WTC11 (cell line): ENCODE measurements around the gene ASPN. TPM values are rescaled to one million over a fixed set of nuclear protein-coding genes. Genes with fewer than 3 reads are reported as not detected.

Source experiments
- ATAC-seq: fragments of 200-7000 bp; cut with Tn5 transposase; 2 replicates; pipeline ENCODE4 v1.10.0; 2021; ENCODE audit warnings: mild to moderate bottlenecking, moderate library complexity
- CTCF ChIA-PET: fragments of 300-600 bp; sonication (Branson Sonifier 250); formaldehyde crosslinking; loops from one replicate; lab custom pipeline; 2021; ENCODE audit warnings: antibody characterized with exemption; lab: Charles Lee
- POLR2A ChIA-PET: fragments of 350-600 bp; sonication (Branson Sonifier 250); formaldehyde crosslinking; loops from one replicate; lab custom pipeline; 2021; ENCODE audit warnings: antibody characterized with exemption; lab: Charles Lee
- DNase-seq: peaks from one replicate; pipeline ENCODE4 v3.0.0; 2021; ENCODE audit warnings: low spot score
- H3K27ac Mint-ChIP-seq: 2 replicates; pipeline ENCODE4 v1.8.0; 2021; ENCODE audit warnings: mixed read lengths
- H3K27me3 Mint-ChIP-seq: 2 replicates; pipeline ENCODE4 v1.8.0; 2021; ENCODE audit warnings: low read depth, mild to moderate bottlenecking, moderate library complexity, mixed read lengths
- H3K36me3 Mint-ChIP-seq: 2 replicates; pipeline ENCODE4 v1.8.0; 2021; ENCODE audit warnings: mixed read lengths
- H3K4me1 Mint-ChIP-seq: 2 replicates; pipeline ENCODE4 v1.8.0; 2022; ENCODE audit warnings: mixed read lengths
- H3K4me3 Mint-ChIP-seq: 2 replicates; pipeline ENCODE4 v1.8.0; 2021; ENCODE audit warnings: mild to moderate bottlenecking, moderate library complexity, mixed read lengths
- H3K9me3 Mint-ChIP-seq: 2 replicates; pipeline ENCODE4 v1.8.0; 2021; ENCODE audit warnings: mixed read lengths
- ATF1 ChIP-seq: sonication (generic); formaldehyde crosslinking; IDR thresholded peaks from 2 replicates; pipeline ENCODE4 v1.8.1; 2023; ENCODE audit warnings: mild to moderate bottlenecking, moderate library complexity, missing genetic modification reagents
- CREB1 ChIP-seq: sonication (generic); formaldehyde crosslinking; IDR thresholded peaks from 2 replicates; pipeline ENCODE4 v1.8.0; 2023; ENCODE audit warnings: mild to moderate bottlenecking, missing genetic modification reagents
- EMX1 ChIP-seq: fragments of 250-450 bp; sonication (Bioruptor Pico); IDR thresholded peaks from 2 replicates; pipeline ENCODE4 v1.8.0; 2021; ENCODE audit warnings: mild to moderate bottlenecking
- GRHL2 ChIP-seq: fragments of 250-450 bp; sonication (Bioruptor Pico); IDR thresholded peaks from 2 replicates; pipeline ENCODE4 v1.8.0; 2022; ENCODE audit warnings: mild to moderate bottlenecking, moderate library complexity; ENCODE audit not compliant: insufficient replicate concordance, severe bottlenecking
- GTF2I ChIP-seq: fragments of 250-450 bp; sonication (Bioruptor Pico); conservative IDR thresholded peaks from 2 replicates; pipeline ENCODE4 v1.4.0; 2021; ENCODE audit warnings: mild to moderate bottlenecking
- MAX ChIP-seq: sonication (generic); formaldehyde crosslinking; IDR thresholded peaks from 2 replicates; pipeline ENCODE4 v1.8.0; 2022; ENCODE audit warnings: mild to moderate bottlenecking, missing genetic modification reagents
- ZBTB43 ChIP-seq: sonication (generic); formaldehyde crosslinking; IDR thresholded peaks from 2 replicates; pipeline ENCODE4 v1.8.1; 2023; ENCODE audit warnings: mild to moderate bottlenecking, missing genetic modification reagents
- total RNA-seq: library from RNA; stranded (reverse); gene quantifications from 3 replicates; pipeline ENCODE4 v1.2.3, GENCODE V29; 2021
- TF ChIP-seq, protein P1 (sequence below): fragments of 200-600 bp; IDR thresholded peaks from 2 replicates; pipeline ENCODE4 v1.8.0; 2022; ENCODE audit warnings: antibody characterized with exemption
- TF ChIP-seq, protein P2 (sequence below): sonication (generic); formaldehyde crosslinking; conservative IDR thresholded peaks from 2 replicates; pipeline ENCODE4 v1.8.1; 2023; ENCODE audit warnings: mild to moderate bottlenecking, low read depth, missing genetic modification reagents, moderate library complexity
- TF ChIP-seq, protein P3 (sequence below): fragments of 250-450 bp; sonication (Bioruptor Pico); IDR thresholded peaks from 2 replicates; pipeline ENCODE4 v2.1.2; 2022; ENCODE audit warnings: mild to moderate bottlenecking, moderate library complexity

Gene ASPN
- total RNA-seq, 1 experiment from 2014 or later: not detected

DNA sequence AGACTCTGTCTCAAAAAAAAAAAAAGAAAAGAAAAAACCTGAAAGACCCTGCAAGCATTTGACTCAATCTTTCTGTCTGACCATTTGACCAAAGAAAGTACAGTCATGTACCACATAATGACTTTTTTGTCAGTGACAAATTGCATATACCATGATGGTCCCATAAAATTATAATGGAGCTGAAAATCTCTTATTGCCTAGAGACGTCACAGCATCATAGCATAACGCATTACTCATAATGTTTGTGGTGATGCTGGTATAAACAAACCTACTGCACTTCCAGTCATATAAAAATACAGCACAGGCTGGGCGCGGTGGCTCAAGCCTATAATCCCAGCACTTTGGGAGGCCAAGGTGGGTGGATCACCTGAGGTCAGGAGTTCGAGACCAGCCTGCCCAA lies 43.0 kb upstream of the ASPN start (continued):
- TF ChIP-seq, protein P1, sequence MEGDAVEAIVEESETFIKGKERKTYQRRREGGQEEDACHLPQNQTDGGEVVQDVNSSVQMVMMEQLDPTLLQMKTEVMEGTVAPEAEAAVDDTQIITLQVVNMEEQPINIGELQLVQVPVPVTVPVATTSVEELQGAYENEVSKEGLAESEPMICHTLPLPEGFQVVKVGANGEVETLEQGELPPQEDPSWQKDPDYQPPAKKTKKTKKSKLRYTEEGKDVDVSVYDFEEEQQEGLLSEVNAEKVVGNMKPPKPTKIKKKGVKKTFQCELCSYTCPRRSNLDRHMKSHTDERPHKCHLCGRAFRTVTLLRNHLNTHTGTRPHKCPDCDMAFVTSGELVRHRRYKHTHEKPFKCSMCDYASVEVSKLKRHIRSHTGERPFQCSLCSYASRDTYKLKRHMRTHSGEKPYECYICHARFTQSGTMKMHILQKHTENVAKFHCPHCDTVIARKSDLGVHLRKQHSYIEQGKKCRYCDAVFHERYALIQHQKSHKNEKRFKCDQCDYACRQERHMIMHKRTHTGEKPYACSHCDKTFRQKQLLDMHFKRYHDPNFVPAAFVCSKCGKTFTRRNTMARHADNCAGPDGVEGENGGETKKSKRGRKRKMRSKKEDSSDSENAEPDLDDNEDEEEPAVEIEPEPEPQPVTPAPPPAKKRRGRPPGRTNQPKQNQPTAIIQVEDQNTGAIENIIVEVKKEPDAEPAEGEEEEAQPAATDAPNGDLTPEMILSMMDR: no peak
- no peak for TF ChIP-seq ZBTB43
- no peak for TF ChIP-seq MAX (CRISPR knock-in tag)

DNA sequence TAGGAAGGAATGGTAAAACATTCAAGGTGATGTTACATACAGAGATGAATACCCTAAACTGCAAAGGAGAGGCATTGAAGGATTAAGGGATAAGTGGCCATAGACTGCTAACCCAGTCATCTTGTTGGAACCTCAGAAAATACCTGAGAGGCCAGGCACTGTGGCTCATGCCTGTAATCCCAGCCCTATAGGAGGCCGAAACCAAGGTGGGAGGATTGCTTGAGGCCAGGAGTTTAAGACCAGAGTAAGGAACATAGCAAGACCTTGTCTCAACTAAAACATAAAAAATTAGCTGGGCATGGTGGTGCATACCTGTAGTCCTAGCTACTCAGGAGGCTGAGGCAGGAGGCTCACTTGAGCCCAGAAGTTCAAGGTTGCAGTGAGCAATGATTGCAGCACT lies 42.6 kb upstream of the ASPN start:
- DNase-seq (no peak), ATAC-seq (no peak)
- Mint-ChIP-seq H3K4me3 (no peak overlapping the region), H3K4me1 (no peaks in the 10 kb centered on the region), H3K36me3 (no peaks in the 10 kb centered on the region), H3K9me3 (peaks cover 9% of the 10 kb centered on the region), H3K27me3 (no peaks in the 10 kb centered on the region), H3K27ac (no peak overlapping the region)
- ChIA-PET POLR2A (no interaction called here), CTCF (no interaction called here)
- TF ChIP-seq GTF2I (CRISPR knock-in tag): no peak

DNA sequence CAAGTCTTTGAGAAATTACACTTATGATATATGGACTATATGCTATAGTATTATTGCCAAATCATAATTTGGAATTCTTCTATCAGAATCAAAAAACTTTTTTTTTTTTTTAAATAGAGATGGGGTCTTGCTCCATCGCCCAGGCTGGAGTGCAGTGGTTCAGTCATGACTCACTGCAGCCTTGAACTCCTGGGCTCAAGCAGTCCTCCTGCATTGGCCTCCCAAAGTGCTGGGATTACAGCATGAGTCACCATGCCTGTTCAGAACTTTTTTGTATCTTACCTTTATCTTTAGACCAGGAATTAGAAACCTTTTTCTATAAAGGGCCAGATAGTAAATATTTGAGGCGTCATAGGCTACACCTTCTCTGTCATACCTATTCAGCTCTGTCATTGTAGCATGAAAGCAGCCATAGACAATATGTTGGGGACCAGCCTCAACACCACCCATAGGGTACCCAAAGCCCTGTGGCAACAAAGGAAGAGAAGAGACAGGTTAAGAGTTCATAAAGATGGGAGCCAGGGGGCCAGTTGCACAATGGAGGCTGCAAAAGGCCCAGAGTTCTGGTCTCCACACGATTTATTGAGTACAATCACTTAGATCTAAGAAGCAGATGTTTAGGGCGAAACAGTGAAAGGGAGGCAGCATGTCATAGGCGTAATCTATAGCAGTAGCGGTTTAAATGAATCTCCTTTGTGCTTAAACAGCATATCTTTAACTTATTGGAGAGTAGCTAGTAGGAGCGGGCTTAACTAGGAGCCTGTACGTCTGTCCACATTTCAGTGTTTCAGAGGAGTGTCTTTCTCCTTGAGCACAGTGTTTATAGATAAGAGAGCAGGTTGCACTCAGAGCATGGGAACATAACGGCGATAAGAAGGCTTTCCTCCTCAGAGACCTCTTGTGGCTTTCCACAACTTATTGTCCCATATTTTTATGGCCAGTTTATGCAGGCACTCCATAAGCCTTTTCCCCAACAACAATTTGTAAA lies 41.0 kb upstream of the ASPN start:
- H3K9me3 Mint-ChIP-seq: peaks cover 12% of the 10 kb centered on the region
- POLR2A ChIA-PET: no interaction called here
- CTCF ChIA-PET: interaction anchor here (0.6 kb wide), 1 partner anchor 24 kb away, joined by 3 read pairs; no protein-coding TSS in a partner anchor
- ATAC-seq: no peak
- H3K27me3 Mint-ChIP-seq: no peaks in the 10 kb centered on the region
- DNase-seq: no peak
- H3K4me1 Mint-ChIP-seq: no peaks in the 10 kb centered on the region
- H3K27ac Mint-ChIP-seq: no peak overlapping the region
- H3K36me3 Mint-ChIP-seq: no peaks in the 10 kb centered on the region
- TF ChIP-seq EMX1 (CRISPR knock-in tag): no peak
- TF ChIP-seq, protein P2, sequence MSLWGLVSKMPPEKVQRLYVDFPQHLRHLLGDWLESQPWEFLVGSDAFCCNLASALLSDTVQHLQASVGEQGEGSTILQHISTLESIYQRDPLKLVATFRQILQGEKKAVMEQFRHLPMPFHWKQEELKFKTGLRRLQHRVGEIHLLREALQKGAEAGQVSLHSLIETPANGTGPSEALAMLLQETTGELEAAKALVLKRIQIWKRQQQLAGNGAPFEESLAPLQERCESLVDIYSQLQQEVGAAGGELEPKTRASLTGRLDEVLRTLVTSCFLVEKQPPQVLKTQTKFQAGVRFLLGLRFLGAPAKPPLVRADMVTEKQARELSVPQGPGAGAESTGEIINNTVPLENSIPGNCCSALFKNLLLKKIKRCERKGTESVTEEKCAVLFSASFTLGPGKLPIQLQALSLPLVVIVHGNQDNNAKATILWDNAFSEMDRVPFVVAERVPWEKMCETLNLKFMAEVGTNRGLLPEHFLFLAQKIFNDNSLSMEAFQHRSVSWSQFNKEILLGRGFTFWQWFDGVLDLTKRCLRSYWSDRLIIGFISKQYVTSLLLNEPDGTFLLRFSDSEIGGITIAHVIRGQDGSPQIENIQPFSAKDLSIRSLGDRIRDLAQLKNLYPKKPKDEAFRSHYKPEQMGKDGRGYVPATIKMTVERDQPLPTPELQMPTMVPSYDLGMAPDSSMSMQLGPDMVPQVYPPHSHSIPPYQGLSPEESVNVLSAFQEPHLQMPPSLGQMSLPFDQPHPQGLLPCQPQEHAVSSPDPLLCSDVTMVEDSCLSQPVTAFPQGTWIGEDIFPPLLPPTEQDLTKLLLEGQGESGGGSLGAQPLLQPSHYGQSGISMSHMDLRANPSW: no peak
- no peak for TF ChIP-seq ATF1 (CRISPR knock-in tag)
- TF ChIP-seq GRHL2 (CRISPR knock-in tag): no peak
- TF ChIP-seq, protein P3, sequence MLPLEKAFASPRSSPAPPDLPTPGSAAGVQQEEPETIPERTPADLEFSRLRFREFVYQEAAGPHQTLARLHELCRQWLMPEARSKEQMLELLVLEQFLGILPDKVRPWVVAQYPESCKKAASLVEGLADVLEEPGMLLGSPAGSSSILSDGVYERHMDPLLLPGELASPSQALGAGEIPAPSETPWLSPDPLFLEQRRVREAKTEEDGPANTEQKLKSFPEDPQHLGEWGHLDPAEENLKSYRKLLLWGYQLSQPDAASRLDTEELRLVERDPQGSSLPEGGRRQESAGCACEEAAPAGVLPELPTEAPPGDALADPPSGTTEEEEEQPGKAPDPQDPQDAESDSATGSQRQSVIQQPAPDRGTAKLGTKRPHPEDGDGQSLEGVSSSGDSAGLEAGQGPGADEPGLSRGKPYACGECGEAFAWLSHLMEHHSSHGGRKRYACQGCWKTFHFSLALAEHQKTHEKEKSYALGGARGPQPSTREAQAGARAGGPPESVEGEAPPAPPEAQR (CRISPR knock-in tag): no peak
- no peak for TF ChIP-seq CREB1 (CRISPR knock-in tag)
- TF ChIP-seq, protein P1: no peak
- TF ChIP-seq, all 79 proteins: peak for 0
- no peak overlapping the region for H3K4me3 Mint-ChIP-seq
